ENCODE data around the gene CAMTA2.
A peak's percentile ranks its signal among the peaks of the same experiment; 100 is the strongest.

Gene CAMTA2

GRCh38 chr17:4966844-4967538 is 20.5 kb downstream of the CAMTA2 start:
- POLR2A ChIA-PET: interaction anchor here (0.6 to 4.3 kb wide), 23 partner anchors 9 to 223 kb away, joined by 3 to 110 read pairs (median 4); partner anchors contain the start of genes CAMTA2, ENO3, INCA1 and KIF1C
- CTCF ChIA-PET: interaction anchor here (1.1 to 2.5 kb wide), 4 partner anchors 10 to 58 kb away, joined by 3 to 8 read pairs (median 6); partner anchors contain the start of gene CAMTA2
- DNase-seq (ENCODE audit: extremely low spot score): peak; percentile 95
- TF ChIP-seq, protein P1, sequence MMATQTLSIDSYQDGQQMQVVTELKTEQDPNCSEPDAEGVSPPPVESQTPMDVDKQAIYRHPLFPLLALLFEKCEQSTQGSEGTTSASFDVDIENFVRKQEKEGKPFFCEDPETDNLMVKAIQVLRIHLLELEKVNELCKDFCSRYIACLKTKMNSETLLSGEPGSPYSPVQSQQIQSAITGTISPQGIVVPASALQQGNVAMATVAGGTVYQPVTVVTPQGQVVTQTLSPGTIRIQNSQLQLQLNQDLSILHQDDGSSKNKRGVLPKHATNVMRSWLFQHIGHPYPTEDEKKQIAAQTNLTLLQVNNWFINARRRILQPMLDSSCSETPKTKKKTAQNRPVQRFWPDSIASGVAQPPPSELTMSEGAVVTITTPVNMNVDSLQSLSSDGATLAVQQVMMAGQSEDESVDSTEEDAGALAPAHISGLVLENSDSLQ (IDR thresholded peaks at IDR 0.05): peak; percentile 100
- peak; percentile 92 for TF ChIP-seq L3MBTL2 (conservative IDR thresholded peaks at IDR 0.05)
- no peak for TF ChIP-seq CTBP1 (IDR thresholded peaks at IDR 0.05; ENCODE audit: borderline replicate concordance)
- no peak for TF ChIP-seq SUZ12 (IDR thresholded peaks at IDR 0.05)
- TF ChIP-seq NFRKB (IDR thresholded peaks at IDR 0.05): no peak
- TF ChIP-seq ELF4 (IDR thresholded peaks at IDR 0.05): no peak; the same call in 1 of the 2 replicates

DNA sequence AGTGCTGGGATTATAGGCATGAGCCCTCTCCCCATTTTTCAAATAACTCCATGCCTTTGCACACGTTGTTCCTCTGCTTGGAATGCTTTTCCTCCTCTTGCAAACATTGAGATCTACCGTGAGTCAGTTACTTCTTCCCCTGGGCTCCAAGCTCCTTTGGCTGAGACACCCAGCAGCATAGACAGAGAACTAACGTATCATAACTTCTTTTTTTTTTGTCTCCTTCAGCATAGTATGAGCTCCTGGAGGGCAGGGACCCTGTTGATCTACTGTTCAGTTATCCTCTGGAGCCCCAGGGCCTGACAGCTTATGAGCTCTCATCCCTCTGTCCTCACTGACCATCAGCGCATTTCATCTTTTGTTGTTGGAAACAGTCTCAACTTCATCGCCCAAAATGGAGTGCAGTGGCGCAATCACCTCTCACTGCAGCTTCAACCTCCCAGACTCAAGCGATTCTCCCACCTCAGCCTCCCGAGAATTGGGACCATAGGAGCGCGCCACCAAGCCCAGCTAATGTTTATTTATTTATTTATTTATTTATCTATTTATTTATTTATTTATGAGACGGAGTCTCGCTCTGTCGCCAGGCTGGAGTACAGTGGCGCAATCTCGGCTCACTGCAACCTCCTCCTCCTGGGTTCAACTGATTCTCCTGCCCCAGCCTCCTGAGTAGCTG is 22.0 kb downstream of the CAMTA2 start:
- CTCF ChIA-PET: interaction anchor here (1.7 to 2.5 kb wide), 2 partner anchors 22 to 56 kb away, joined by 7 to 8 read pairs; partner anchors contain the start of gene CAMTA2
- POLR2A ChIA-PET: interaction anchor here (0.8 to 4.3 kb wide), 6 partner anchors 11 to 56 kb away, joined by 3 to 110 read pairs (median 52); partner anchors contain the start of genes CAMTA2, ENO3, PFN1 and RNF167
- no peak for DNase-seq (ENCODE audit: extremely low spot score)
- TF ChIP-seq SP1 (IDR thresholded peaks at IDR 0.05) (no peak), FOXA1 (IDR thresholded peaks at IDR 0.05) (no peak), ELF4 (IDR thresholded peaks at IDR 0.05) (no peak), HDGF (IDR thresholded peaks at IDR 0.05; ENCODE audit: borderline replicate concordance) (no peak), ZNF384 (IDR thresholded peaks at IDR 0.05) (no peak), ARNT (IDR thresholded peaks at IDR 0.05) (no peak), SUZ12 (IDR thresholded peaks at IDR 0.05) (no peak), FOXK2 (IDR thresholded peaks at IDR 0.05) (no peak), FOXM1 (IDR thresholded peaks at IDR 0.05; ENCODE audit: borderline replicate concordance) (no peak), TARDBP (IDR thresholded peaks at IDR 0.05) (no peak), BHLHE40 (IDR thresholded peaks at IDR 0.05; ENCODE audit: borderline replicate concordance) (no peak), L3MBTL2 (conservative IDR thresholded peaks at IDR 0.05) (no peak), CTBP1 (IDR thresholded peaks at IDR 0.05; ENCODE audit: borderline replicate concordance) (no peak), LEF1 (IDR thresholded peaks at IDR 0.05; ENCODE audit: borderline replicate concordance) (no peak)
- TF ChIP-seq, protein P1 (IDR thresholded peaks at IDR 0.05): no peak

DNA sequence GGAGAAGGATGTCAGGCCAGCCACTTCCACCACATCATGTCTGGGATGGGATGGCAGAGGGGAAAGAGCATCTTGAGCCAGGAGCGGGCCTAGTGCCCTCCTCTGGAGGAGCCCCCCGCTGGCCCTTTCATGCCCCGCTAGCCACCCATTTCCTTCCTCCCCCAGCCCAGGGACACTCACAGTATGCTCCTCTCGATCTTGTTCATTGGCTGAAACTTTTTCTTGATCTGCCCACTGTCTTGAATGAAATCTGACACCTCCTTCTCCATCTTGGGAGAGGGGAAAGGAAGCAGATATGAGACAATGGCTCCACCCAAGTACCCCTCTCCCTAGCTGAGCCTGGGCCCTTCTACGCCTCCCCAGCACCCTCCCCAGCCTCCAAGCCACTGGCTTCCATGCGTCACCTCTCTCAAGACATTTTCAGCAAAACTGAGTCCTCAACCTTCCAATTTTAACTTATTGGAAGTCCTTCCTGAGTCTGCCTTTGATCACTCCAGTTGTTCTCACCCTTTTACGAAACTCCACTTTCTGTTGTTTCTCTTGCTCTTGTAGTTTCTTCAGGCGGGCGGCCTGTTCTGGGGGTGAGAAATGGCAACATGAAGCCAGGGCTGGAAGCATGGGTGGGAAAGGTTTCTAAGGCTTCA is 27.1 kb downstream of the CAMTA2 start:
- ChIA-PET CTCF (no interaction called here), POLR2A (no interaction called here)
- no peak for DNase-seq (ENCODE audit: extremely low spot score)
- no peak for TF ChIP-seq LEF1 (IDR thresholded peaks at IDR 0.05; ENCODE audit: borderline replicate concordance)
- no peak for TF ChIP-seq CTBP1 (IDR thresholded peaks at IDR 0.05; ENCODE audit: borderline replicate concordance)

DNA sequence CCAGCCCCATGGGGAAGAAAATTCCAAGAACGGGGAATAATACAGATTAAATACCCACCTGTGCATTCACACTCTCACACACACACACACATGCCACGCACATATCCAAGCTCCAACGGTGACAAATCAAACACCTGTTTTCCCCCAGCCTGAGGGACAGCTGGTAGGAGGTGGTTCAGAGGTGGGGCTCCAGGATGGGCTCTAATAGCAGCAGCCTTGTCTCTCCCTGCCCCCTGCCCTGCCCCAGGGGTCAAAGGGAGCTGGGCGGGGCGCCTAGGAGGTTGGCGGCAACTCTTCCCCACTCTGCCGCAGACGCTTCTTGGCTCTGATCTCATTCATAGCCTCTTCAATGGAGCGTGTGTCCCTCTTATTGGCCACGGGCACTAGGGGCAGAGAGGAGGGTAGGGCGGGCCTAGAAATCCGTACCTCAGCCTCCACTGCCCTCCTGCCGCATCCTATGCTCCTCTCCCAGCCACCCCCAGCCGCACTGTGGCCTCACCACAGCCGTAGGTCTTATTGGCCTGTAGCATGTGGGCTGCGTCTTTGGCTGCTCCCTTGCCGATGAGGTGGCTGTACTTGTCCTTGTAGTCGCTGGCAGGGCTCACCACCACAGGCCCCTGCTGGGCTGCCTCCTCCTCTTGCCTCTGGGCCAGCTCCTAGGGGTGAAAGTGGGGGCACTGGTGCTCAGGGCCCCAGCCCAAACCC is 28.1 kb downstream of the CAMTA2 start:
- ChIA-PET CTCF (no interaction called here), POLR2A (interaction anchor here (0.7 kb wide), 1 partner anchor 19 kb away, joined by 3 read pairs; the partner anchor contains the start of genes RNF167 and SLC25A11)
- TF ChIP-seq FOXK2 (IDR thresholded peaks at IDR 0.05) (no peak), HDGF (IDR thresholded peaks at IDR 0.05; ENCODE audit: borderline replicate concordance) (no peak), NFRKB (IDR thresholded peaks at IDR 0.05) (no peak), L3MBTL2 (conservative IDR thresholded peaks at IDR 0.05) (no peak), ZNF384 (IDR thresholded peaks at IDR 0.05) (no peak), BHLHE40 (IDR thresholded peaks at IDR 0.05; ENCODE audit: borderline replicate concordance) (no peak)
- DNase-seq (ENCODE audit: extremely low spot score): no peak

- POLR2A ChIA-PET: interaction anchor here (1.4 to 9.2 kb wide), 3 partner anchors 8 to 18 kb away, joined by 3 to 110 read pairs (median 12); partner anchors contain the start of genes PFN1, RNF167, SLC25A11 and SPAG7
- TF ChIP-seq ZNF384 (IDR thresholded peaks at IDR 0.05) (no peak), BHLHE40 (IDR thresholded peaks at IDR 0.05; ENCODE audit: borderline replicate concordance) (no peak)
- CTCF ChIA-PET: interaction anchor here (0.8 kb wide), 1 partner anchor 49 kb away, joined by 3 read pairs; no protein-coding TSS in a partner anchor
- DNase-seq (ENCODE audit: extremely low spot score): no peak
Measured at GRCh38 chr17:4958102-4958501, 29.4 kb downstream of the CAMTA2 start.

- TF ChIP-seq FOXA1 (IDR thresholded peaks at IDR 0.05) (no peak), NFRKB (IDR thresholded peaks at IDR 0.05) (no peak), ARNT (IDR thresholded peaks at IDR 0.05) (no peak), ZNF384 (IDR thresholded peaks at IDR 0.05) (no peak), ELF4 (IDR thresholded peaks at IDR 0.05) (no peak), CTBP1 (IDR thresholded peaks at IDR 0.05; ENCODE audit: borderline replicate concordance) (no peak), BHLHE40 (IDR thresholded peaks at IDR 0.05; ENCODE audit: borderline replicate concordance) (no peak), SP1 (IDR thresholded peaks at IDR 0.05) (no peak), LEF1 (IDR thresholded peaks at IDR 0.05; ENCODE audit: borderline replicate concordance) (no peak), L3MBTL2 (conservative IDR thresholded peaks at IDR 0.05) (no peak), FOXM1 (IDR thresholded peaks at IDR 0.05; ENCODE audit: borderline replicate concordance) (no peak), SUZ12 (IDR thresholded peaks at IDR 0.05) (no peak), HDGF (IDR thresholded peaks at IDR 0.05; ENCODE audit: borderline replicate concordance) (no peak), FOXK2 (IDR thresholded peaks at IDR 0.05) (no peak), TARDBP (IDR thresholded peaks at IDR 0.05) (no peak)
- TF ChIP-seq, protein P1 (IDR thresholded peaks at IDR 0.05): no peak
- CTCF ChIA-PET: interaction anchor here (0.6 to 1.0 kb wide), 2 partner anchors 11 to 276 kb away, joined by 3 to 4 read pairs; partner anchors contain the start of gene SPAG7
- POLR2A ChIA-PET: interaction anchor here (2.3 to 9.2 kb wide), 3 partner anchors 10 to 17 kb away, joined by 12 to 110 read pairs (median 14); partner anchors contain the start of genes RNF167, SLC25A11 and SPAG7
- DNase-seq (ENCODE audit: extremely low spot score): no peak
Measured at GRCh38 chr17:4956493-4957061, 30.9 kb downstream of the CAMTA2 start.

All from HEK293T (cell line).